RPMI8226 (cell line): ENCODE results near the gene ABHD2.
"Not testable (repeated sequence)": the region's sequence is repeated elsewhere in the genome, so short reads cannot be mapped to it uniquely, and the experiment has no call there.

Experiments used
- DNase-seq: peaks from one replicate; pipeline ENCODE4 v3.0.0-alpha.2; 2015

ABHD2 gene

GRCh38 chr15:89141159-89141558, 52.9 kb downstream of the ABHD2 start:
- DNase-seq, result not testable (repeated sequence)

- no peak for DNase-seq
These were observed 53.6 kb downstream of the ABHD2 start for GRCh38 chr15:89141885-89142284.

- DNase-seq, result no peak
These were observed 54.2 kb downstream of the ABHD2 start for GRCh38 chr15:89142423-89142822.

- DNase-seq, result no peak
These were observed 55.4 kb downstream of the ABHD2 start for GRCh38 chr15:89143503-89144162.

- no peak for DNase-seq
These were observed 56.2 kb downstream of the ABHD2 start for GRCh38 chr15:89144491-89144890.

GRCh38 chr15:89146366-89146765, 58.1 kb downstream of the ABHD2 start:
- no peak for DNase-seq

GRCh38 chr15:89148126-89148525, 59.9 kb downstream of the ABHD2 start:
- DNase-seq, result no peak

GRCh38 chr15:89149501-89150101, 61.3 kb downstream of the ABHD2 start:
- DNase-seq, result no peak

- DNase-seq, result no peak
These were observed 62.0 kb downstream of the ABHD2 start for GRCh38 chr15:89150287-89150686.

- DNase-seq, result peak; percentile 17
These were observed 62.8 kb downstream of the ABHD2 start for GRCh38 chr15:89150762-89151664.

- DNase-seq, result no peak
These were observed 66.9 kb downstream of the ABHD2 start for GRCh38 chr15:89155122-89155521.

GRCh38 chr15:89155656-89156055, 67.4 kb downstream of the ABHD2 start:
- no peak for DNase-seq

- DNase-seq, result no peak
These were observed 68.8 kb downstream of the ABHD2 start for GRCh38 chr15:89157061-89157460.

- no peak for DNase-seq
These were observed 69.8 kb downstream of the ABHD2 start for GRCh38 chr15:89157918-89158564.

- no peak for DNase-seq
These were observed 73.4 kb downstream of the ABHD2 start for GRCh38 chr15:89161666-89162065.

GRCh38 chr15:89163271-89164055, 75.2 kb downstream of the ABHD2 start:
- DNase-seq, result no peak

GRCh38 chr15:89164712-89165211, 76.5 kb downstream of the ABHD2 start:
- no peak for DNase-seq

- DNase-seq, result no peak
These were observed 77.4 kb downstream of the ABHD2 start for GRCh38 chr15:89165677-89166076.

- peak; percentile 84 for DNase-seq
These were observed 79.3 kb downstream of the ABHD2 start for GRCh38 chr15:89167267-89168176.

- DNase-seq, result no peak
These were observed 80.1 kb downstream of the ABHD2 start for GRCh38 chr15:89168316-89168833.

- DNase-seq, result no peak
These were observed 82.1 kb downstream of the ABHD2 start for GRCh38 chr15:89170364-89170763.
